Measurements from ENCODE around the gene LSM7.
A peak's percentile ranks its signal among the peaks of the same experiment; 100 is the strongest.

The LSM7 gene

DNA sequence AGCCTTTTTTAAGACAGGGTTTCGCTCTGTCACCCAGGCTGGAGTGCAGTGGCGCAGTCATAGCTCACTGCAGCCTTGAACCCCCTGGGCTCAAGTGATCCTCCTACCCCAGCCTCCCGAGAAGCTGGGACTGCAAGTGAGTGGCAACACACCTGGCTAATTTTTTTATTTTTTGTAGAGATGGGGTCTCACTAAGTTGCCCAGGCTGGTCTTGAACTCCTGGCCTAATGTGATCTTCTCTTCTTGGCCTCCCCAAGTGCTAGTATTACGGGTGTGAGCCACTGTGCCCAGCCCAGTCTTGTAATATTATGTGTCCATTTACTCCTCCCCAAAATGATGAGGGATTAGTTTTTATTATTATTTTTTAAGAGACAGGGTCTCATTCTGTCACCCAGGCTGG is 17.3 kb downstream of the LSM7 start:
- Mint-ChIP-seq H3K9me3 (ENCODE audit: low read depth) (no peaks in the 10 kb centered on the region), H3K4me3 (no peak overlapping the region), H3K36me3 (no peaks in the 10 kb centered on the region), H3K27me3 (peaks cover 17% of the 10 kb centered on the region), H3K4me1 (ENCODE audit: low read depth) (peaks cover 8% of the 10 kb centered on the region), H3K27ac (no peak overlapping the region)

DNA sequence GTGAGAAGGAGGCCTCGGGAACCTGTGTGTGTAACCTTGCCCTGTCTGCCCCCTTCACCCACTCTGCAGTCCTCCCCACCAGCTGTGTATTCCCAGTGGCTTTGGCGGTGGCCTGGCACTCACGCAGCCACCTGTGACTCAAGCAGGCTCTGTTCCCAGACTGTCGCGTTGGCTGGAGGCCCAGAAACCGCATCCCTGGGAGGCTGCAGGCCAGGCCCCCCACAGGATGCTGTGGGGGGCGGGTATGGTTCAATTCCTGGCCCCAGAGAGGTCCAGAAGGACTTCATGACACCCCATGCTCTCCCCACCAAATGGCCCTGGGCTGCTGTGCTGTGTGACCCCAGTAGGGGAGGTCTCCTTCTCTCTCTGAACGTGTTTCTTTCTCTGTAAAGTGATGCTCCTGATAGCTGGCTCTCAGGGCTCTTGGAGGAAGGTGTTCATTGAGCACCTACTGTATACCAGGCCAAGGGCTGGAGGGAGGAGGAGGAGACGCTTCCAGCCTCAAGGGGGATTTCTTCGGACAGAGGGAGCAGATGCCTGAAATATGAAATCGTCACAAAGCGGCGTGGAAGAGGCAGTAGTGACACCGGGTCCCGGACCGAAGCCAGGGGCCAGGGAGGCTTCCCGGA is 18.5 kb downstream of the LSM7 start:
- no peak overlapping the region for H3K27ac Mint-ChIP-seq
- H3K27me3 Mint-ChIP-seq = peaks cover 14% of the 10 kb centered on the region
- no peaks in the 10 kb centered on the region for H3K9me3 Mint-ChIP-seq (ENCODE audit: low read depth)
- peaks cover 8% of the 10 kb centered on the region for H3K4me1 Mint-ChIP-seq (ENCODE audit: low read depth)
- no peaks in the 10 kb centered on the region for H3K36me3 Mint-ChIP-seq
- no peak overlapping the region for H3K4me3 Mint-ChIP-seq

DNA sequence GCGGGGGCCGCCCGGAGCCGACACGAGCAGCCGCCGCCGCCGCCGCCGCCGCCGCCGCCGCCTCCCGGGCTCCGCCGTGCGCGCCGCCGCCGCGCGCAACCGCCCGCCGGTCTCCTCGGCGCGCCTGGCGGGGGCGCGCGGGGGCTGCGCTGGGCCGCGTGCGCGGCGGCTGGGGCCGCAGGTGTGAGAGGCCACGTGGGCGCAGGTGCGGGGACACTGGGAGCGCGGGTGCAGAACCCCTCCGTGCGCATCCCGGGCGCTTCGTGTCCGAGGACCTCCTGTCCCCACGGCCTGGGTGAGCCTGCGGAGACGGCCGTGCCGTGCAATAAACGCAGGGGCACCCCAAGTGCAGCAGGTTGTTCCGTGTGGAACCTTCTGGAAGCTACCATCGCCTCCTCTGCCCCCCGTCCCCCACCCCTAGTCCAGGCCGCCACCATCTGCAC is 20.3 kb downstream of the LSM7 start, which contains the start of gene LINGO3:
Gene LINGO3, minus strand, starts transcription at position 41 of the 443 bp plus-strand sequence. CDS start 16,378 bp downstream, outside the sequence.
- Mint-ChIP-seq H3K4me1 (ENCODE audit: low read depth) (peaks cover 10% of the 10 kb centered on the region), H3K36me3 (no peaks in the 10 kb centered on the region), H3K27me3 (peaks cover 16% of the 10 kb centered on the region), H3K9me3 (ENCODE audit: low read depth) (no peaks in the 10 kb centered on the region), H3K27ac (no peak within 1 kb of the TSS), H3K4me3 (peak within 1 kb of the TSS; percentile 77)

DNA sequence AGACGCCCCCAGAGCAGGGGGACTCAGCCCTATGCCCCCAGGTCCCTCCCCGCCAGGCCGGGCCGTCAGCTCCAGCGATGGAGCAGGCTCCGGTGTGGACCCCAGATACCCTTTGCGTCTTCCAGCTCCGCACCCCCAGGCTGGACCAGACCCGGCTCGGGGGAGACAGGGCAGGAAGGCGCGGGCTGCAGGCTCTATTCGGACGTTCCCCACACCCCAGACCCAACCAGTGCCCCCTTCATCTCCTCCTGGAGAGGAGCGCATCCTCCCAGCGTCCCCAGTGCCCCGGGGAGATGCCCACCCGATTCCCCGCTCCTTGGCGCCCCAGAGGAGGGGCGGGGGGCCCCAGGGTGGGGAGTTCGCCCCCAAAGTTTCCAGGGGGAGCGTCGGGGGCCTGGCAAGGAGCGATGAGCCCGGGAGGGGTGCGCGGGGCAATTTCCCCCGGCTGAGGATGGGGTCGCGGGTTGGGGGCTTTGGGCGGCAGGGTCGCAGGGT is 20.8 kb downstream of the LSM7 start:
- Mint-ChIP-seq H3K27me3 (peaks cover 18% of the 10 kb centered on the region), H3K36me3 (no peaks in the 10 kb centered on the region), H3K4me1 (ENCODE audit: low read depth) (peaks cover 12% of the 10 kb centered on the region), H3K4me3 (no peak overlapping the region), H3K9me3 (ENCODE audit: low read depth) (no peaks in the 10 kb centered on the region), H3K27ac (no peak overlapping the region)

DNA sequence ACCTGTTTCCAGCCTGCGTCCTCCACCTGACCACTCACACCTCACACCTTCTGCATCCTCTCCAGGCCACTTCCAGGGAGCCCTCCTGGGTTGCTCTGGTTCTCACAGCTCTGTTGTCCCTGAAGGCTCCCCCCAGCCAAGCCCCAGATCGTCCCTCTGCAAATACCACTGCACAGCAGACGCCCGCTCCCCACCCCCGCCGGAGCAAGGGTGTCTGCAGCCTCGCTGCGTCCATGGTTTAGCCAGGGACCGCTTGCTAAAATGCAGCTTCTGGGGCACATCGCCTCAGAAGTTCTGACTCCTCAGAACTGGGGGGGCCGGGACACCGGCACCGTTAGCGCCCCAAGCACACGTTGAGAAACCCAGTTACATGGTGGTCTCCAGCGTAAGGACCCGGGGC is 21.4 kb downstream of the LSM7 start:
- Mint-ChIP-seq H3K36me3 (no peaks in the 10 kb centered on the region), H3K9me3 (ENCODE audit: low read depth) (no peaks in the 10 kb centered on the region), H3K4me1 (ENCODE audit: low read depth) (peaks cover 12% of the 10 kb centered on the region), H3K27me3 (peaks cover 18% of the 10 kb centered on the region), H3K4me3 (no peak overlapping the region), H3K27ac (no peak overlapping the region)

DNA sequence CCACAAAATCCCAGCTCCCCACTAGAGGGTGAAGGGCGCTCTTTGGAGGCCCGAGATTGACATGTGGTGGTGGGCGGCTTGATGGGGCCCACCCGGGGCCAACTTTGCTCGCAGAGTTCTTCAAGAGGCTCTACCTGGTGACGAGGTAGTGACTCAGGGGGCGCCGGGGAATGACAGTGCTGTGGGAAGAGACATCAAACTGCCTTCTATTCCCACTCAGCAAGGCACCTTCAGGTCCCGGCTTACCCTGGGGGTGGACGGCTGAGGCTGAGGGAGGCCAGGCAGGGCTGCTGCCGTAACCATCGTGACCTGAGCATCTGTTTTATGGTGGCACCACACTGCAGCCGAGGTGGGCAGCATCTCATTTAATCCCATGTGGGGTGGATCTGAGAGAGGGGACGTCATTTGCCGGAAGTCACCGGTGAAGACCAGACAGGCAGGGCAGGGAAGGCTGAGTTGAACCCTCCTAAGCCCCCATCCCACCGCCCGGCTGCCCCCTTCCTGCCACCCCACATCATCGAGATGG is 22.0 kb downstream of the LSM7 start:
- H3K4me1 Mint-ChIP-seq (ENCODE audit: low read depth) = peaks cover 12% of the 10 kb centered on the region
- no peak overlapping the region for H3K4me3 Mint-ChIP-seq
- no peak overlapping the region for H3K27ac Mint-ChIP-seq
- H3K27me3 Mint-ChIP-seq = peaks cover 18% of the 10 kb centered on the region
- H3K9me3 Mint-ChIP-seq (ENCODE audit: low read depth) = no peaks in the 10 kb centered on the region
- H3K36me3 Mint-ChIP-seq = no peaks in the 10 kb centered on the region

DNA sequence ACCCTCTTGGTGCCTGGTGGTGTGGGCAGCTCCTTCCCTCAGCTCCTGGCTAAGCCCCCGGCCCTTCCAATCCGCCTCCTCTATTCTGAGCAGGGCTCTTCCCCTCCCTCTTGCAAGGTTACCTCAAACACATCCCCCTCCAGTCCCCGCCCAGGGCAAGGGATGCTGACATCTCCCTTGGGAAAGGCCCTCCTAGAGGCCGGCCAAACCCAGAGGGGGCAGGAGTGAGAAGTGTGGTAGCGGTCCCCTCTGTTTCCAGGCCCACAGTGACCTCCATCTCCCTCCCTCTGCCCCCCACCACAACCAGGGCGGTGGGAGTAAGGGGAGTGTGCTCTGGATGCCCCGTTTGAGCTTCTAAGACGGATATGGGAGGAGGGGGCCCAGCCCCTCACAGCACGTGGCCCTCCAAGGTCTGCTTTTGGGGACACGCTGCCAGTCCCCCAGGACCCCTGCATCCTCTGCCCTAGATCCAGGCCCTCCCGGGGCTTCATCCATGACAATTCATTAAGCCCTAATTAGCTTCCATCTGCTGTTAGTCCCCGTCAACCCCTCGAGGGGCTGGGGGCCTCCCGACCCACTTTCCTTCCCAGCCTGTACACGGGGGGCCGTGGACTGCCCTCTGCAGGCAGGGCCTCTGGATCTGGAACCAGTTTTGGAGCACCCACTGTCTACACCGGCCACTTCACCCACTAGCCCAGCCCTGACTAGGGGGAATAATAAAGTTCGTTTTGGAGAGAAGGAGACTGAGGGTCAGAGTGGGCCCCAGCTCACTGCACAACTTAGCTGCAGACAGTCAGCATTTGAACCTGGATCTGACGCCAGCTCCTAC is 22.7 kb downstream of the LSM7 start:
- Mint-ChIP-seq H3K27me3 (peaks cover 18% of the 10 kb centered on the region), H3K4me3 (no peak overlapping the region), H3K27ac (no peak overlapping the region), H3K9me3 (ENCODE audit: low read depth) (no peaks in the 10 kb centered on the region), H3K36me3 (no peaks in the 10 kb centered on the region), H3K4me1 (ENCODE audit: low read depth) (peaks cover 12% of the 10 kb centered on the region)

DNA sequence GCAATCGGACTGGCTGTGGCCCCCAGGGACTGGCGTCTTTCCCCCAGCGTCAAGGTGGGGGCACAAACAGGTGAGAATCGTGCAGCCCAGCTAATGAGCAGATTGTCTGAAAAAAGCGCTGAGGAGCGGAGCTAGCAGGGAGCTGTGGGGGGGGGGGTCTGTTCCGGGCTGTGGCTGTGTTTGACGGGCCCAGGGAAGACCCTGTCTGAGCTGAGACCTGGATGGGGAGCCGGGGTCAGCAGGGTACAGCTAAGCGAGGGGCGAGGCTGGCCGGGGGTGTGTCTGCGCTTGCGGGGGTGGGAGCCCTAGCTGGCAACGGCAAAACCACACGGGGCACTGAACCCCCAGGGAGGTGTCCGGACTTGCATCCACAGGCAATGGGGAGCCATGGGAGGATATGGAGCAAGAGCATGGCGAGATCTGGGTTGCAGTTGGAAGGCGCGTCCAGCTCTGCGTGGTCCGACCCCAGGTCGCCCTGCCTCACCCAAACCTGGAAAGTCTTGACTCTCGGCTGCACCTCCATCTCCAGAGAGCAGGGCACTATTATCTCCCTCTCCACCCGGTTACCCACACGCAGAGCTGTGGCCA is 25.1 kb downstream of the LSM7 start:
- Mint-ChIP-seq H3K4me1 (ENCODE audit: low read depth) (peaks cover 9% of the 10 kb centered on the region), H3K27me3 (peaks cover 10% of the 10 kb centered on the region), H3K36me3 (no peaks in the 10 kb centered on the region), H3K27ac (no peak overlapping the region), H3K4me3 (peak overlapping the region; percentile 70), H3K9me3 (ENCODE audit: low read depth) (no peaks in the 10 kb centered on the region)

DNA sequence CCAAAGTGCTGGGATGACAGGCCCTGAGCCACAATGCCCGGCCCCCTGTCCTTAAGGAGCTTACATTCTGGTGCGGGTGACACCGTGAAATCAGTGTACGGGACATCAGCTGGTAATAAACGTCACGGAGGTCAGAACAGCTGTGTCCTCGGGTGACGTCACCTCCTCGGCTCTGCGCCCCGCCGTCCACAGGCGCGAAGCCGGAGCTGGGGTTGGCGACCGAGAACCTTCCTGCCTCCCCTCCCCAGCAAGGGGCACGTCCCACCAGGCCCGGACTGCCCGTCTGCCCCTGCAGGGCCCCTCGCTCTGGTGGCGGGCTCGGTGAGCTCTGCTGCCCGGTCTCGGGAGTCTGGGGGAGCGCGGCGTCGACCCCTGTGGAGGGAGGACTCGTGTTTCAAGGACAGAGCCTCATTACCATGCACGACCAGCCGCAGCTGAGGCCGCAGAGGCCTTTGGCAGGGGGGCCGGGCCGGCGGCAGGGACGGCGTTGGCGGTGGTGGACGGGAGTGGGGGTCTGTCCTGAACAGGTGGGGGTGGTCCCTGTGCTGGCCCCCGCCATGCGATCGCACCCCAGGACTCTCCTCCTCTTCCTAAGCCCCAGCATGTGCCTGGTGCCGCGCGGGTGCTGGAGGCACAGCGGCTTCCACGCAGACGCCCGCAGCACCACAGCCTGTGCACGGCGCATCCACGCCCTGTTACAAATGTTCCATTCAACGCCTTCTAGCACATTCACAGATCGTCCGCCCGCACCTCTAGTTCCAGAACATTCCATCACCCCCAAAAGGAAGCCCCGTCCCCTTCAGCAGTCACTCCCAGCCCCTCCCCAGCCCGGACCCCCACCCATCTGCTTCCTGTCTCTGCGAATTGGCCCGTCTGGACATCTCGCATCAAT is 25.8 kb downstream of the LSM7 start:
- H3K4me1 Mint-ChIP-seq (ENCODE audit: low read depth) = peaks cover 9% of the 10 kb centered on the region
- no peaks in the 10 kb centered on the region for H3K9me3 Mint-ChIP-seq (ENCODE audit: low read depth)
- no peaks in the 10 kb centered on the region for H3K36me3 Mint-ChIP-seq
- peaks cover 10% of the 10 kb centered on the region for H3K27me3 Mint-ChIP-seq
- H3K4me3 Mint-ChIP-seq = peak overlapping the region; percentile 70
- H3K27ac Mint-ChIP-seq = no peak overlapping the region

DNA sequence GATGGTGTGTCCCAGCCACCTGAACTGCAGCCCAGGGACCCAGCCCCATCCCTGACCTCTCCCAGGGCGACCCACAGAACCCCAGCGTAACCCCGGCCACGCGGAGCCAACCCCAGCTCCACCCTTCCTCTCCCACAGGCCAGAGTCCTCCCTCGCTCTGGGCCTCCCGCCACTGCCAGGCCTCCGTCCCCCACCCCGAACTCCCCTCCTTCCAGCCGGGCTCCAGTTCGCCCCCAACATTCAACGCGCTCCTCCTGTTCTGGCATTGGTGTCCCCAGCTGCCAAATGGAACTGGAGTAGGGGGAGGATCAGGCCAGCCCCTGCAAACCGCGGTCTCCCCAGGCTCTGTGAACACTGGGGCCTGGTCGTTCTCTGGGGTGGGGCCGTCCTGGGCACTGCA is 27.9 kb downstream of the LSM7 start:
- no peak overlapping the region for H3K27ac Mint-ChIP-seq
- no peaks in the 10 kb centered on the region for H3K36me3 Mint-ChIP-seq
- peaks cover 7% of the 10 kb centered on the region for H3K4me1 Mint-ChIP-seq (ENCODE audit: low read depth)
- no peak overlapping the region for H3K4me3 Mint-ChIP-seq
- no peaks in the 10 kb centered on the region for H3K9me3 Mint-ChIP-seq (ENCODE audit: low read depth)
- peaks cover 8% of the 10 kb centered on the region for H3K27me3 Mint-ChIP-seq

DNA sequence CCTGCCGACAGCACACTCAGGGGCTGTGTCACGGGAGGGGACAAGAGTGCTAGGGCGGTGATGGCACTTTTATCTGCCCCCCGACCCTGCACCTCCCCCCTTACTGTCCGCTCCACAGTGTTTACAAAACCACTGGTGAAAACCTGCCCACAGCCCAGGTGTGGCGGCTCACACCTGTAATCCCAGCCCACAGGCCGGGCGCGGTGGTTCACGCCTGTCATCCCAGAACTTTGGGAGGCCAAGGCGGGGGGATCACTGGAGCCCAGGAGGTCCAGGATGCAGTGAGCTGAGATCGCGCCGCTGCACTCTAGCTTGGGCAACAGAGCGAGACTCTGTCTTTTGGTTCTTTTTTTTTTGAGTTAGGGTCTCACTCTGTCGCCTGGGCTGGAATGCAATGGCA is 32.2 kb downstream of the LSM7 start:
- no peaks in the 10 kb centered on the region for H3K27me3 Mint-ChIP-seq

DNA sequence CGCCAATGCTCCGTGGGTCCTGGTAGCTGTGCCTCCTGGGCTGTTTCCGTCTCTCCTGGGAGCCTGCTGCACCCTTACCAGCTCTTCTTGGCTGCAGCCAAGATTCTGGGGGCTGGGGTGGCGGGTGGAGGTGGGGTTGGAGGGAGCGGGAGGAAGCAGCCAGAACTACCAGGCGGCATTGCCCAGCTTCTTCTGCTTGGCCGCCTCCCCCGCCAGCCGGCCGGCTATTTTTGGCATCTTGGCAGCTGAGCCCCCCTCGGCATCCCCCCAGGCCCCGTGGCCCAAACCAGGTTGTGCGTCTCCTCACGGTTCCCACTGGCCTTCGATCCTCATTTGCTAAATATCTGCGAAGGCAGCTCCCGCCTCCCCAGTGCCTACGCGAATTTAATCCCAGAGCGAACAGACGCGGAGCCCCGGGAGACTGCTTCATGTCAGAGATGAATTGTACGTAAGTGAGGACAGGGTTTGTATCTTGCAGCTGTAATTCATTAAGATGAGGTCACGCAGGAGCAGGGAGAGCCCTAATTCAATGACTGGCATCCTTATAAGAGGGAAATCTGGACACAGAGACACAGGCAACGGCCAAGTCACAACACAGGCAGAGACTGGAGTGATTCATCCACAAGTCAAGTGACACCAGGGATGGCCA is 33.6 kb downstream of the LSM7 start:
- Mint-ChIP-seq H3K4me1 (ENCODE audit: low read depth) (peaks cover 6% of the 10 kb centered on the region), H3K36me3 (no peaks in the 10 kb centered on the region), H3K27me3 (no peaks in the 10 kb centered on the region), H3K4me3 (no peak overlapping the region), H3K27ac (no peak overlapping the region), H3K9me3 (ENCODE audit: low read depth) (no peaks in the 10 kb centered on the region)

More for the DNA sequence above, 32.2 kb downstream of the LSM7 start:
- Mint-ChIP-seq H3K9me3 (ENCODE audit: low read depth) (no peaks in the 10 kb centered on the region), H3K36me3 (no peaks in the 10 kb centered on the region), H3K4me3 (no peak overlapping the region), H3K4me1 (ENCODE audit: low read depth) (peaks cover 4% of the 10 kb centered on the region), H3K27ac (no peak overlapping the region)

DNA sequence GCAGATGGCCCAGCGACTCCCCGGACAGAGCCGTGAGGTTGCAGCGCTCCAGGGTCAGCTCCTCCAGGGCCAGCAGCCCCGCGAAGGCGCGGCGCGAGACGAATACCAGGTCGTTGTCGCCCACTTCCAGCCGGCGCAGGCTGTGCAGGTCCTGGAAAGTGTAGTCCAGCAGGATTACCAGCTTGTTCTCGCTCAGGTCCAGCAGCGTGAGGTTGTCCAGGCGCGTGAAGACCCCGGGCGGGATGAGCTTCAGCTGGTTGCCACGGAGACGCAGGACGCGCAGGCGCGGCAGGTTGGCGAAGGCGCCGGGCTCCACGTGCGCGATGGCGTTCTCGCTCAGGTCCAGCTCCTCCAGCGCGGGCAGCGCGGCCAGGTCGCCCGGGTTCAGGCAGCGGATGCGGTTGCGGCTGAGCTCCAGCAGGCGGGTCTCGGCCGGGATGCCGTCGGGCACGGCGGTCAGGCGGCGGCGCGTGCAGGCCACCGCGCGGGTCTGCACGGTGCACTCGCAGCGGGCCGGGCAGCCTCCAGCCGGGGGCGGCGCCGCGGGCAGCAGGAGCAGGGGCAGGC is 37.1 kb downstream of the LSM7 start:
- Mint-ChIP-seq H3K27me3 (no peaks in the 10 kb centered on the region), H3K4me1 (ENCODE audit: low read depth) (peaks cover 20% of the 10 kb centered on the region), H3K36me3 (no peaks in the 10 kb centered on the region), H3K9me3 (ENCODE audit: low read depth) (no peaks in the 10 kb centered on the region), H3K27ac (no peak overlapping the region), H3K4me3 (peak overlapping the region; percentile 69)
